Measurements from ENCODE around the gene RAB21. TPM values are rescaled to one million over a fixed set of nuclear protein-coding genes. Genes with fewer than 3 reads are reported as not detected.

Gene RAB21
- total and polyA plus RNA-seq, 2 donors (not counting 1 experiment from before 2014, with no cell fraction given), result 7.3 to 83.7 TPM

DNA sequence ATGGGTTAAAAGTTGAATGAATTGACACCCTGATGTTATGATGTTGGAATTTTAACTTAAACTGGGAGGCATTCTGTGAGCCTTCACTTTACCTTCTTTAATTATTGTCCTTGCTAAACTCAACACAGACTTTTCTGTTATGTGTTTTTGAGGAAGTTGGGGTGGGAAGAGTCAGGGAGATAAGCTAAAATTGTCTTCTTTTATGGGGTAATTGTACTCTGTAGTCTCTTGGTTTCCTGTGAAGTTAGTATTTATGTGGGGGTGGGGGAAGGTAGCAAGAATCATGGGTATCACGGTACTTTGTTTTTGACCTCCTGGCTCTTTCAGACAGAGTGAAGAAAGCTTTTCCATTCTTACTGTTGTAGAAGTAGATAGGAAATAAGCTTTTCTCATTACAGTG lies 32.9 kb downstream of the RAB21 start:
- Histone ChIP-seq H4K20me1 (ENCODE audit: control insufficient read depth, insufficient read depth, low read length, poor library complexity, severe bottlenecking) (peaks cover 4% of the 10 kb centered on the region), H3K9ac (ENCODE audit: low read length) (no peak overlapping the region), H3K27ac (ENCODE audit: low read length in 2 of 2) (no peak overlapping the region), H3K4me3 (ENCODE audit: control extremely low read depth in 1 of 5, extremely low read depth in 1 of 5, insufficient read depth in 1 of 5, low read depth in 2 of 5, low read length in 4 of 5) (no peak overlapping the region), H3K27me3 (replicated peaks in 1 of 4; ENCODE audit: control extremely low read depth in 1 of 4, control insufficient read depth in 3 of 4, insufficient read depth in 4 of 4, low read length in 3 of 4) (no peaks in the 10 kb centered on the region), H3K9me3 (ENCODE audit: control extremely low read depth in 1 of 3, control insufficient read depth in 2 of 3, insufficient read depth in 1 of 3, low read length in 2 of 3) (no peaks in the 10 kb centered on the region), H3K4me1 (ENCODE audit: control insufficient read depth in 2 of 2, insufficient read depth in 2 of 2, low read length in 2 of 2) (no peaks in the 10 kb centered on the region), H3K36me3 (replicated peaks in 1 of 2; ENCODE audit: control extremely low read depth in 1 of 2, control insufficient read depth in 1 of 2, extremely low read depth in 1 of 2, insufficient read depth in 2 of 2, low read length in 1 of 2) (peaks cover 3 to 44% of the 10 kb centered on the region in 2 experiments), H3K79me2 (ENCODE audit: control insufficient read depth, insufficient read depth, low read length) (no peaks in the 10 kb centered on the region), H2AFZ (ENCODE audit: insufficient read depth, low read depth, low read length, poor library complexity, severe bottlenecking) (no peak overlapping the region), H3K4me2 (replicated peaks; ENCODE audit: low read depth, low read length, poor library complexity, severe bottlenecking) (no peak overlapping the region)
- Mint-ChIP-seq H3K9me3 (ENCODE audit: insufficient read depth) (no peaks in the 10 kb centered on the region), H3K4me1 (peaks cover 6% of the 10 kb centered on the region), H3K27ac (no peak overlapping the region), H3K27me3 (no peaks in the 10 kb centered on the region), H3K4me3 (no peak overlapping the region)
- ChIA-PET CTCF (interaction anchor here (0.7 kb wide), 1 partner anchor 60 kb away, joined by 4 read pairs; no protein-coding TSS in a partner anchor), POLR2A (no interaction called here)
- WGBS (ENCODE audit: insufficient coverage), result no CpG with 5 or more reads among the region's 1 CpG
- TF ChIP-seq CTCF (IDR thresholded peaks at IDR 0.05) (no peak), EZH2 (IDR thresholded peaks at IDR 0.05; ENCODE audit: borderline replicate concordance, insufficient read depth, low read depth, low read length, poor library complexity, severe bottlenecking) (no peak)
- DNase-seq, result no peak
- no peak for ATAC-seq (ENCODE audit: low read depth)
- intact Hi-C loops (cut with micrococcal nuclease), result no loop called here

- intact Hi-C loops (cut with micrococcal nuclease), result no loop called here
These were observed 35.7 kb downstream of the RAB21 start for GRCh38 chr12:71790331-71790730.

More at GRCh38 chr12:71790331-71790730, 35.7 kb downstream of the RAB21 start:
- H3K4me1 Mint-ChIP-seq, result peaks cover 6% of the 10 kb centered on the region
- no peaks in the 10 kb centered on the region for H3K27me3 Mint-ChIP-seq
- Histone ChIP-seq H3K4me1 (ENCODE audit: control insufficient read depth in 2 of 2, insufficient read depth in 2 of 2, low read length in 2 of 2) (no peaks in the 10 kb centered on the region), H3K79me2 (ENCODE audit: control insufficient read depth, insufficient read depth, low read length) (no peaks in the 10 kb centered on the region), H3K4me3 (ENCODE audit: control extremely low read depth in 1 of 5, extremely low read depth in 1 of 5, insufficient read depth in 1 of 5, low read depth in 2 of 5, low read length in 4 of 5) (no peak overlapping the region), H3K9ac (ENCODE audit: low read length) (no peak overlapping the region), H2AFZ (ENCODE audit: insufficient read depth, low read depth, low read length, poor library complexity, severe bottlenecking) (no peak overlapping the region), H3K4me2 (replicated peaks; ENCODE audit: low read depth, low read length, poor library complexity, severe bottlenecking) (no peak overlapping the region), H4K20me1 (ENCODE audit: control insufficient read depth, insufficient read depth, low read length, poor library complexity, severe bottlenecking) (no peaks in the 10 kb centered on the region), H3K27me3 (replicated peaks in 1 of 4; ENCODE audit: control extremely low read depth in 1 of 4, control insufficient read depth in 3 of 4, insufficient read depth in 4 of 4, low read length in 3 of 4) (no peaks in the 10 kb centered on the region), H3K36me3 (replicated peaks in 1 of 2; ENCODE audit: control extremely low read depth in 1 of 2, control insufficient read depth in 1 of 2, extremely low read depth in 1 of 2, insufficient read depth in 2 of 2, low read length in 1 of 2) (peaks cover 0 to 23% of the 10 kb centered on the region in 2 experiments), H3K27ac (ENCODE audit: low read length in 2 of 2) (no peak overlapping the region), H3K9me3 (ENCODE audit: control extremely low read depth in 1 of 3, control insufficient read depth in 2 of 3, insufficient read depth in 1 of 3, low read length in 2 of 3) (no peaks in the 10 kb centered on the region)
- no CpG with 5 or more reads among the region's 1 CpG for WGBS (ENCODE audit: insufficient coverage)
- no peak for TF ChIP-seq CTCF (IDR thresholded peaks at IDR 0.05)
- DNase-seq (no peak), ATAC-seq (ENCODE audit: low read depth) (no peak)
- H3K4me3 Mint-ChIP-seq, result no peak overlapping the region
- H3K9me3 Mint-ChIP-seq (ENCODE audit: insufficient read depth), result no peaks in the 10 kb centered on the region
- ChIA-PET POLR2A (no interaction called here), CTCF (interaction anchor here (1.3 kb wide), 1 partner anchor 10 kb away, joined by 7 read pairs; no protein-coding TSS in a partner anchor)
- no peak overlapping the region for H3K27ac Mint-ChIP-seq

Measured in B cell (primary cell).